Gastrocnemius medialis (tissue), 4 donors: ENCODE data around the gene KRT79. TPM values are rescaled to one million over a fixed set of nuclear protein-coding genes. Genes with fewer than 3 reads are reported as not detected.

Experiments used
- ATAC-seq, 2 donors: fragments of 150-250 bp; one replicate each; pipeline ENCODE4 v1.9.1; 2016
- DNase-seq, 2 donors: peaks; one replicate each; pipeline ENCODE4 v3.0.0-alpha.2; 2019
- H3K27ac ChIP-seq, 4 donors: fragments of 200-600 bp; sonication (generic); 1 replicate in 1 of 4; 2 replicates in 3 of 4; pipeline ENCODE4 v1.5.1; 2016 to 2018; ENCODE audit warnings: mild to moderate bottlenecking in 2 of 4, moderate library complexity in 1 of 4
- H3K27me3 ChIP-seq, 3 donors: fragments of 200-600 bp; sonication (generic) in 2 of 3; 1 replicate in 1 of 3; 2 replicates in 2 of 3; pipeline versions ENCODE4 v1.5.1 to v1.6.0; 2016 to 2019; ENCODE audit warnings: mild to moderate bottlenecking in 1 of 3, moderate library complexity in 1 of 3
- H3K36me3 ChIP-seq, 2 donors: fragments of 200-600 bp; sonication (generic) in 1 of 2; one replicate each; pipeline ENCODE4 v1.5.1; 2017 to 2018
- H3K4me1 ChIP-seq, 2 donors: fragments of 200-600 bp; sonication (generic) in 1 of 2; one replicate each; pipeline ENCODE4 v1.5.1; 2016 to 2017; ENCODE audit warnings: mild to moderate bottlenecking in 2 of 2
- H3K4me3 ChIP-seq, 4 donors: fragments of 200-600 bp; sonication (generic) in 3 of 4; 1 replicate in 1 of 4; 2 replicates in 3 of 4; pipeline ENCODE4 v1.5.1; 2016 to 2019; ENCODE audit warnings: mild to moderate bottlenecking in 2 of 4
- H3K9me3 ChIP-seq, 3 donors: fragments of 200-600 bp; sonication (generic) in 2 of 3; 1 replicate in 1 of 3; 2 replicates in 2 of 3; pipeline ENCODE4 v1.5.1; 2016 to 2019
- POLR2A ChIP-seq, 2 donors: fragments of 450-650 bp; IDR thresholded peaks; one replicate each; pipeline ENCODE4 v1.6.1; 2017; ENCODE audit warnings: antibody characterized with exemption in 2 of 2, mild to moderate bottlenecking in 2 of 2, moderate library complexity in 2 of 2
- in situ Hi-C, 4 donors: fragments of 200-750 bp; cut with MboI; loops; one replicate each; pipeline versions ENCODE4 v1.15.0 to v1.8.0; 2017; ENCODE audit warnings: low sequenced_read_pairs in 4 of 4
- intact Hi-C: fragments of 100-400 bp; cut with DNase I; formaldehyde crosslinking; loops from one replicate; pipeline ENCODE4 v1.15.1; 2023; ENCODE audit warnings: low total_unique reads
- total RNA-seq, 4 donors: library from RNA; depleted of rRNA; stranded (reverse); fragments of >200 nt; gene quantifications; one replicate each; pipeline versions ENCODE4 v1.1.0 to v1.2.3, GENCODE V29; 2016
- TF ChIP-seq, protein P1 (sequence below), 5 experiments: fragments of 450-650 bp in 3 of 5; fragments of 200-600 bp in 2 of 5; sonication (generic) in 2 of 5; IDR thresholded peaks in 4 of 5; conservative IDR thresholded peaks in 1 of 5; 1 replicate in 4 of 5; 2 replicates in 1 of 5; pipeline ENCODE4 v1.5.1; 2016 to 2019; ENCODE audit warnings: antibody characterized with exemption in 5 of 5, mild to moderate bottlenecking in 3 of 5, moderate library complexity in 3 of 5

KRT79 gene
- total RNA-seq, 4 donors from 2014 or later = not detected

DNA sequence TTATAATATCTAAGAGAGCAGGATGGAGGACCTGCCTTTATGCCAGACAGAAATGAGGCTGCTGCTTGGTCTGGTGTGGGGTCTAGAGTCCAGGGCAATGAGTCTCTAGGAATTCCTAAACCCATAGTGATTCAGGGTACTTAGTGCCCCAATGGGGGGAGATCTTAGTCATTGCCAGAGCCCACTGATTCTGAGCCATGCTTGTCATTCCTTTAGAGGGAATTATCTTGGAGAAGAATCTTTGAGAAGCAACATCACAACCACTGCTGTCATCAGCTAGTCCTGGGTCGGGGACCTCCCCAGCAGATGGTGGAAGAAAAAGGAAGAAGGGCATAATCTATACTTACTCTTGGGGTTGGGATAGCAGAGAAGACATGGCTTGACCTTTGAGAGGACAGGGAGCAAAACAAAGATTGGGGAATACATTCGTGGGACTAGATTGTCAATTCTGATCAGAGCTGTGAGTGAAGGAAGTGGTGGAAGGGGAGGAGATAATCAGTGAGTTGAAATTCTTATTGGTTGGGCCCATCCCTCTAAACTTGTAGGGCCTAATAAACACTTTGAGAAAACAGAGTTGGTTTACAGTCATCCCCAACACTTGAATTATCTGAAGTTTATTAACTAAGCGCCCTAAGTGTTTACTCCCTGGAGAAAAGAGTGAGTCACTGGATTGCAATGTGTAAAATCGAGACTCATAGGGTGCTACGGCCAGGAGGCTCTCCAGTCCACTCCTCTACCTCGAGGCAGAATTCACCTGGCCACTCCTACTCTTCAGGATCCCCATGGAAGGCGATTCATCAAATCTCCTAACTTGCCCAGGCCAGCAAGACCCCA is 35.2 kb downstream of the KRT79 start:
- ATAC-seq (no peak), DNase-seq (no peak)
- no peaks in the 10 kb centered on the region for H3K36me3 ChIP-seq
- TF ChIP-seq POLR2A (IDR thresholded peaks at IDR 0.05) = no peak
- TF ChIP-seq, protein P1, sequence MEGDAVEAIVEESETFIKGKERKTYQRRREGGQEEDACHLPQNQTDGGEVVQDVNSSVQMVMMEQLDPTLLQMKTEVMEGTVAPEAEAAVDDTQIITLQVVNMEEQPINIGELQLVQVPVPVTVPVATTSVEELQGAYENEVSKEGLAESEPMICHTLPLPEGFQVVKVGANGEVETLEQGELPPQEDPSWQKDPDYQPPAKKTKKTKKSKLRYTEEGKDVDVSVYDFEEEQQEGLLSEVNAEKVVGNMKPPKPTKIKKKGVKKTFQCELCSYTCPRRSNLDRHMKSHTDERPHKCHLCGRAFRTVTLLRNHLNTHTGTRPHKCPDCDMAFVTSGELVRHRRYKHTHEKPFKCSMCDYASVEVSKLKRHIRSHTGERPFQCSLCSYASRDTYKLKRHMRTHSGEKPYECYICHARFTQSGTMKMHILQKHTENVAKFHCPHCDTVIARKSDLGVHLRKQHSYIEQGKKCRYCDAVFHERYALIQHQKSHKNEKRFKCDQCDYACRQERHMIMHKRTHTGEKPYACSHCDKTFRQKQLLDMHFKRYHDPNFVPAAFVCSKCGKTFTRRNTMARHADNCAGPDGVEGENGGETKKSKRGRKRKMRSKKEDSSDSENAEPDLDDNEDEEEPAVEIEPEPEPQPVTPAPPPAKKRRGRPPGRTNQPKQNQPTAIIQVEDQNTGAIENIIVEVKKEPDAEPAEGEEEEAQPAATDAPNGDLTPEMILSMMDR (IDR thresholded peaks at IDR 0.05 in 4 of 5, conservative IDR thresholded peaks at IDR 0.05 in 1 of 5) = no peak
- intact Hi-C loops = no loop called here
- no peaks in the 10 kb centered on the region for H3K4me1 ChIP-seq
- H3K4me3 ChIP-seq = no peak overlapping the region
- H3K27ac ChIP-seq = no peak overlapping the region
- in situ Hi-C loops = no loop called here
- H3K9me3 ChIP-seq = no peaks in the 10 kb centered on the region
- no peaks in the 10 kb centered on the region for H3K27me3 ChIP-seq

DNA sequence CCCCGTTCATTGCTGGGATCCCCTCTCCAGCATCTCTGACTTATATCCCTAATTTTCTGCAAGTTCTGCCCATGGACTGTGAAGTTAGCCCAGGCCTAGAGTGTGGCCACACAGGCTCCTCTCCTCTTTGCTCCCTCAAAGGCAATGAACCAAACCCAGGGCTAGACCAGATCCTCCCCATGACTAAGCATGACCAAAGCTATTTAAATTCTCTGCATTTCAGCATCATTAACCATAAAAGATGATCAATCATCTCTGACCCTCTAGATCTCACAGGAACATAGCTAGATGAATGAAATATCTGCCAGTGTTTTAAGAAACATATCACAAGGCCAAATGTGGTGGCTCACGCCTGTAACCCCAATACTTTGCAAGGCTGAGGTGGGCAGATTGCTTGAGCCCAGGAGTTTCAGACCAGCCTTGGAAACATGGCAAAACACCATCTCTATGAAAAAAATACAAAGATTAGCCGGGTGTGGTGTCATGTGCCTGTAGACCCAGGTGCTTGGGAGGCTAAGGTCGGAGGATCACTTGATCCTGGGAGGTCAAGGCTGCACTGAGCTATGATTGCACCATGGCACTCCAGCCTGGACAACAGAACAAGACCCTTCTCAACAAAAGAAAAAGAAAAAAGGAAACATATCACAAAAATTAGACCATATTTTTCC is 36.0 kb downstream of the KRT79 start:
- in situ Hi-C loops (no loop called here), intact Hi-C loops (no loop called here)
- no peaks in the 10 kb centered on the region for H3K36me3 ChIP-seq
- no peak overlapping the region for H3K27ac ChIP-seq
- no peak overlapping the region for H3K4me3 ChIP-seq
- ATAC-seq (no peak), DNase-seq (no peak)
- no peaks in the 10 kb centered on the region for H3K27me3 ChIP-seq
- H3K4me1 ChIP-seq = no peaks in the 10 kb centered on the region
- TF ChIP-seq, protein P1 (IDR thresholded peaks at IDR 0.05 in 4 of 5, conservative IDR thresholded peaks at IDR 0.05 in 1 of 5) = no peak
- no peak for TF ChIP-seq POLR2A (IDR thresholded peaks at IDR 0.05)
- H3K9me3 ChIP-seq = no peaks in the 10 kb centered on the region

DNA sequence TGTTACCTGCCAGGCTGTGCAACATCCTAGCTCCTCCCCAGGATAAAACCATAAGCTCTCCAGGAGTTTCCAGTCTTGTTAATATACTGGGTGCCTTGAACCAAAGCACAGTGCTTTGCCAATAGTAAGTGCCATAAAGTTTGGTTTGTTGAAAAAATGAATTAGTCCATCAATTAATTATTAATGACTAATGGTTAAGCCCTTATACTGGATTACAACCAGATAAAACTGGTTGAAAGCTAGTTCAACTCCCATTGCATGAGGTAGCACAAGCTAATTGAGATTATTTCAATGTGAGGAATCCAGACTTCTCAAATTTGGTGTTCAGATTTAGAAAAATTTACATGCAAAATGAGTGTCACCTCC is 36.6 kb downstream of the KRT79 start:
- no peaks in the 10 kb centered on the region for H3K9me3 ChIP-seq
- in situ Hi-C loops (no loop called here), intact Hi-C loops (no loop called here)
- H3K4me1 ChIP-seq = no peaks in the 10 kb centered on the region
- H3K36me3 ChIP-seq = no peaks in the 10 kb centered on the region
- ATAC-seq = no peak
- H3K27ac ChIP-seq = no peak overlapping the region
- TF ChIP-seq, protein P1 (IDR thresholded peaks at IDR 0.05 in 4 of 5, conservative IDR thresholded peaks at IDR 0.05 in 1 of 5) = no peak
- TF ChIP-seq POLR2A (IDR thresholded peaks at IDR 0.05) = no peak
- H3K27me3 ChIP-seq = no peaks in the 10 kb centered on the region
- no peak overlapping the region for H3K4me3 ChIP-seq
- no peak for DNase-seq

DNA sequence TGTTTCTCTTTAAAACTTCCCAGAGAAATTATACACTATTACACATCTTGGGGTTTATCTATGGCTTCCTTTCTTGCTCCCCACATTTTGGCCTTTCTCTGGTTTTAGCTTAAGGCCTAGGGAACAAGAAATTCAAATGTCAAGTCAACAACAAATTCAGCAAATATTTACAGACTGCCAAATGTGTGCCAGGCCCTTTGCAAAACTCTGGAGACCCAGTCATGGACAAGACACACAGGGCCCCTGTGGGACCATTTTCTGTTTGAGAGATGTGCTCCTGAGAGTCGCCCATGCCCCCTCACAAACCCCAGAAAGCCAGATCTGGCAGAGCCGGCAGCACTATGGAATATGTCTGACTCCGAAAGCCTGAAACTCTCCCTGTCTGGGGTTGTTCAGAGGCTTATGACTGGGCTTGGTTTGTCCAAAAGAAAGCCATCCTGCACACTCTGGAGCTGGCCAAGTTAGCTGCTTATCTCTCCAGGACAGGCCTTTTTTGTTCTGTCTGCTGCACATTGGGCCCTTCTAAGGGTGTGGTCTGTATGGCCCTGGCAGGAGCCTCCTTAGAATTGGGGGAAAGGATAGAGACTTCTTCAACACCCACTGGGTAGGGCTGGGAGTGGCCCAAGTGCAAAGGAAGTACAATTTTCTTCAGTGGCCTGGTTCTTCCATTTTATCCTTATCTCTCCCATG is 37.1 kb downstream of the KRT79 start:
- ATAC-seq = no peak
- H3K4me3 ChIP-seq = no peak overlapping the region
- no peaks in the 10 kb centered on the region for H3K4me1 ChIP-seq
- in situ Hi-C loops (no loop called here), intact Hi-C loops (no loop called here)
- H3K27me3 ChIP-seq = no peaks in the 10 kb centered on the region
- no peaks in the 10 kb centered on the region for H3K36me3 ChIP-seq
- no peaks in the 10 kb centered on the region for H3K9me3 ChIP-seq
- TF ChIP-seq, protein P1 (IDR thresholded peaks at IDR 0.05 in 4 of 5, conservative IDR thresholded peaks at IDR 0.05 in 1 of 5) = no peak
- TF ChIP-seq POLR2A (IDR thresholded peaks at IDR 0.05) = no peak
- no peak overlapping the region for H3K27ac ChIP-seq
- no peak for DNase-seq
